GM19035 (cell line): ENCODE data around the gene ZNF441.
"Not testable (repeated sequence)": the region's sequence is repeated elsewhere in the genome, so short reads cannot be mapped to it uniquely, and the experiment has no call there.

Source experiments
- ATAC-seq: cut with Tn5 transposase; IDR thresholded peaks from one replicate; pipeline ENCODE4 v1.9.1; 2021; ENCODE audit not compliant: unreplicated experiment

Gene ZNF441

DNA sequence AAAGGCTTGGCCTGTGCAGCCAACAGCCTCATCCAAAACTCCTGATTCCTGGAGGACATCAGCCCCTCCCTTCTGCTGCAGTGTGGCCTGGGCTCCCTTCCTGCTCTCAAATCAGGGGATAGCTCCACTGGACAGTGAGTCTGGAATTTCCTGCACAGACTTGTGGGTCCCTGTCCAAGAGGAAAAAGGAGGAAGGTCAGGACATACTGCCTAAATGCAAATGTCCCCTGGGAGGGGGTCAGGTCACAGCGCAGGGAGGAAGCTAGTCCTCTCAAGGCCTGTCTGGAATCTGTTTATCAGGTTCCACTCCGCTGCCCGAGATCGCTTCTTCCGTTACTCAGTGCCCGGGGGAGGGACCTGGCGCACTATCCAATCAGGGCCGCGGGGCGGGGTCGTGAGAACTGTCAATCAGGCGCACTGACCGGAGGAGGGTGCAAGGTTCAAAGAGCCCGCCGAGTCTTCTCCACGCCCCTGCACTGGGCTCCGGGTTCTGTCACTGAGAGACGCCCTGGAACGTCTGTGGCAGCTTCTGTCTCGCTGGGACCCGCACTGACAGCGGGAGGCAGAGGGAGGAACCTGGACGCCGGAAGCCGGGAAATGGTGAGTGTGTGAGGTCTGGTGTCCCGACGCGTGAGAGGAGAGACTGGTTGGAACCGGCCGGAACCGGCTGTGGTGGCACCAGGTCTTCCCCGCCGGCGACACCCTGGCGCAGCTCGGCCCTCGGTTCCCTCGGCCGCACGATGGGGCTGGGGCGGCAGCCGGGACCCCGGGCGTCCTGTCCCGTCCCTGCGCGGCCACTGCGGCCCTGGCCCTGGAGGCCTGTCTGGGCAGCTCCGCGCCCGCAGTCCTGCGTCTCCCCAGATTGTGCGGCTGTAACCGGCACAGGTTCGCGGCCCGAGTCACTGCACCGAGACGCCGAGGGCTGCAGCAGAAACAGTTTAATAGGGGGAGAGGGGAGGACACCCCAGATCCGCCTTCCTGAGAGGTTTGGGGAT, at the start of gene ZNF441:
ZNF441 (plus strand) TSS at position 404 of the 995 bp plus-strand sequence; CDS start at position 598, 194 bp downstream.
- ATAC-seq, result peak; percentile 94

GRCh38 chr19:11721681-11722080, 45.1 kb upstream of the ZNF441 start:
- no peak for ATAC-seq

DNA sequence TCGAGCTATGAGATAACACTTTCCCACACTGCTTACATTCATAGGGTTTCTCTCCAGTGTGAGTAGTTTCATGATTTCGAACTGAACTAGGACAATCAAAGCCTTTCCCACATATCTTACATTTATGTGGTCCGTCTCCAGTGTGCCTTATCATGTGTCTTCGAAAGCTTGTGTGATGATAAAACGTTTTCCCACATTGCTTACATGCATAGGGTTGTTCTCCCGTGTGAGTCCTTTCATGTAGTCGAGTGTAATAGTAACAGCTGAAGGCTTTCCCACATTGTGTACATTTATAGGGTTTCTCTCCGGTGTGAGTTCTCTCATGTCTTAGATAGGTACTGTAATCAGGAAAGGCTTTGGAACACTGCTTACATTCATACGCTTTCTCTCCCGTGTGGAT, 44.4 kb upstream of the ZNF441 start:
- no peak for ATAC-seq

GRCh38 chr19:11729586-11729985, 37.2 kb upstream of the ZNF441 start:
- no peak for ATAC-seq

DNA sequence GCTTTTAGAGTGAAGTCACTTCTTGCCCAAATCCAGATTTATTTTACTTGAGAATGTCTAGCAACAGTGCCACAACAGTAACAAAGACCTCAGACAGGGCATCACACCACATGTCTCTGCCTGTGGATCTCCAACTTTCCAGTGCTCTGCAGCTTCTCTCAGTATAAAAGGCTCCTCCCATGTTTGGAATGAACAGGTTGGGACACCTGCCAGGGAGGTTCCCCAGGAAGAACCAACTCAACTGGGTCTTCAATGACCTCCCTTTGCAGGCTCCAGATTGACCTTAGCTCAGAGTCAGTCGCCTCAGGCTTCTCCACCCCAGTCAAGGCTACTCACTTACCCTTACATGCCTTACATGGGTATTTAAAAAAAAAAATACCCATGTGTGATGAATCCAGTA, 31.4 kb upstream of the ZNF441 start:
- ATAC-seq, result no peak

- ATAC-seq, result no peak
Observed at GRCh38 chr19:11736696-11737095, 30.1 kb upstream of the ZNF441 start.

- ATAC-seq, result peak; percentile 39
Observed at GRCh38 chr19:11737964-11738745, 28.6 kb upstream of the ZNF441 start.

GRCh38 chr19:11738746-11739620, 27.8 kb upstream of the ZNF441 start, which contains the start of gene ZNF823:
ZNF823 (minus strand) TSS chr19:11738946; CDS start chr19:11738819, 127 bp downstream.
- ATAC-seq, result peak; percentile 91

DNA sequence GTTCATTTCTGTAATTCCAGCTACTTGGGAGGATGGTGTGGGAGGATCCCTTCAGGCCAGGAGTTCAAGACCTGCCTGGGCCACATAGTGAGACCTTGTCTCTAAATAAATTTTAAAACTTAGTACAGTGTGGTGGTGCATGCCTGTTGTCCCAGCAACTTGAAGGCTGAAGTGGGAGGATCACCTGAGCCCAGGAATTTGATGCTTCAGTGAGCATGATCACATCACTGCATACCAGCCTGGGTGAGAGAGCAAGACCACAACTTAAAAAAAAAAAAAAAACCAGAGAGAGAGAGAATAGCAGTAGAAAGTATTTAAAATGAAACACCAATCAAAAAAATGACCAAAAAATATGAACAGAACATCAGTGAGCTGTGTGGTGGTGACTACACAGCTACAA, 20.9 kb upstream of the ZNF441 start:
- ATAC-seq, result no peak

DNA sequence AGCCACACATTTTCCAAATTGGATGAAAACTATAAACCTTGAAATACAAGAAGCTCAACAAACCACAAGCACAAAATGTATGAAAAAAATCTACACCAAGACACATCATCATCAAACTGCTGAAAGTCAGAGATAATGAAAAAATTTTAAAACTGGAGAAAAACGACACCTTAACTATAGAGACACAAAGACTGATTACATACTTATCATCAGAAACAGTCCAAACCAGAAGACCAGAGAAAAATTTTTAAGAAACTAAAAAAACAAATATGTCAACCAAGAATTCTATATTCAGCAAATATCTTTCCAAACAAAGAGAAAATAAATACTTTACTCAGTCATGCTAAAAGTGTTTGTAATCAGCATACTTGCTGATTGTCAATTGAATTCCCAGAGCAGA, 19.5 kb upstream of the ZNF441 start:
- ATAC-seq, result no peak

GRCh38 chr19:11749751-11750150, 17.0 kb upstream of the ZNF441 start:
- no peak for ATAC-seq

DNA sequence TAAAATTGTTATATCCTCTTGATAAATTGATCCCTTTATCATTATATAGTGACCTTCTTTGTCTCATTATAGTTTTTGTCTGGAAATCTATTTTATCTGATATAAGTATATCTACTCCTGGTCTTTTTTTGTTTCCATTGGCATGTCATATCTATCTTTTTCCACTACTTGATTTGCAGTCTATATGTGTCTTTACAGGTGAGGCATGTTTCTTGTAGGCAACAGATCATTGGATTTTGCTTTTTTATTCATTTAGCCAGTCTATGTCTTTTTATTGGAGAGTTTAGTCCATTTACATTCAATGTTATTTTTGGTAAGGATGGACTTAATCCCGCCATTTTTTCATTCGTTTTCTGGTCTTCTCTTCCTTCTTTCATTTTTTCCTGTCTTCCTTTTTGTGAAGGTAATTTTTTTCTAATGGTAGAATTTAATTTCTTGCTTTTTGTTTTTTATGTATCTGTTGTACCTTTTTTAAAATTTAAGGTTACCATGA, 14.5 kb upstream of the ZNF441 start:
- no peak for ATAC-seq

DNA sequence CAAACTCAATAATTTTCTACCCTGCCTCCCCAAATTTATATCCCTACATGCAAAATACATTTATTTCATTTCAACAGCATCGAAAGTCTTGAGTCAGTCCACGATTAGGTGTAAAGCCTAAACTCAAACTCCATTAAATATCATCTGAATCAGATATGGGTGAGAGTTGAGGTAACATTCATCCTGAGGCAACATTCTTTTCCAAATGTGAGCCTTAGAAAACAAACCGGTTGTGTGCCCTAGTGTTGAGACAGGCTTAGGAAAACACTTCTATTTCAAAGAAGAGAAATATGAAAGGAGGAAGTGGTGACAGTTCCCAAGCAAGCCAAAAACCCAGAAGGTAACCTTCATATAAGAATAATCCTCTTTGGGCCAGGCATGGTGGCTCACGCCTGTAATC, 12.1 kb upstream of the ZNF441 start:
- no peak for ATAC-seq

GRCh38 chr19:11756965-11757364, 9.8 kb upstream of the ZNF441 start:
- ATAC-seq, result no peak

GRCh38 chr19:11759805-11760204, 7.0 kb upstream of the ZNF441 start:
- no peak for ATAC-seq

GRCh38 chr19:11763117-11763516, 3.7 kb upstream of the ZNF441 start:
- no peak for ATAC-seq

DNA sequence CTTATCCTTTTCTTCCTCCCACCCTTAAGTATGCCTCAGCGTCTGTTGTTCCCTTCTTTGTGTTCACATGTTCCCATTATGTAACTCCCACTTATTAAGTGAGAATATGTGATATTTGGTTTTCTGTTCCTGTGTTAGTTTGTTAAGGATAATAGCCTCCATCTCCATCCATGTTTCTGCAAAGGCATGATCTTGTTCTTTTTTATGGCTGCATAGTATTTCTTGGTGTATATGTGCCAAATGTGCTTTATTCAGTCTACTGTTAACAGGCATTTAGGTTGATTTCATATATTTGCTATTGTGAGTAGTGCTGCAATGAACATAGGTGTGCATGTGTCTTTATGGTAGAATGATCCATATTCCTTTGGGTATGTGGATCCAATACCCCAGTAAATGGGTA, 3.2 kb upstream of the ZNF441 start:
- no peak for ATAC-seq

DNA sequence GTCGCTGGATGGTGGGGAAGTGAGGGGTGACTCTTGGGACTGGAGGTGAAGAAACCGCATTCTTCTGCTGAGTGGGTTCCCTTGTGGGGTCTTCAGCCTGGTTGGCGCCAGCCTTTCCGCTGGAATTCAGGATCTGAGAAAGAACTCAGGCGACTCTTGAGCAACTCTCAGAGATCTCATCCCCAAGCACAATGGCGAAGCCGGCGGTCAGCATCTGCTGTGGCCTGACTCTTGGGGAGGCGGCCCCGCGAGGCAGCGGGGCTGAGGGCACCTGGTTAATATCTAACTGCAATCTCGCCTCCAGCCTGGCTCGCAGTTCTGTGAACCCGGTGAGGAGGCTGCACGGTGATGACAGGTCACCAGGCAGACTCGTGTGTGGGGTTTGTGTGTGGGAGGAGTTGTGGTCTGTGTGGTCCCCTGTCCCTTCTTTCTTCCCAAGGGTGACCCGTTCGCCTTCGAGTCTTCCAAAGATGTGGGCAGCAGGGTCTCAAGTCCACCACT, 883 bp downstream of the ZNF441 start:
- no peak for ATAC-seq

DNA sequence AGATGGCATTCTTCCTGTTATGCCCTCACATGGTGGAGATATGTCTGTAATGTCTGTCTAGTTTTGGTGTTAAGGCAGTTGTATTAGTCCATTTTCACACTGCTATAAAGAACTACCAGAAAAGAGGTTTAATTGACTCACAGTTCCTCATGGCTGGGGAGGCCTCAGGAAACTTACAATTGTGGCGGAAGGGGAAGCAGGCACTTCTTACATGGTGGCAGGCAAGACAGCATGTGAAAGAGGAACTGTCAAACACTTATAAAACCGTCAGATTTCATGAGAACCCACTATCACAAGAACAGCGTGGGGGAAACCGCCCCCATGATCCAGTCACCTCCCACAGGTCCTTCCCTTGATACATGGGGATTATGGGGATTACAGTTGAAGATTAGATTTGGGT, 3.2 kb downstream of the ZNF441 start:
- no peak for ATAC-seq

DNA sequence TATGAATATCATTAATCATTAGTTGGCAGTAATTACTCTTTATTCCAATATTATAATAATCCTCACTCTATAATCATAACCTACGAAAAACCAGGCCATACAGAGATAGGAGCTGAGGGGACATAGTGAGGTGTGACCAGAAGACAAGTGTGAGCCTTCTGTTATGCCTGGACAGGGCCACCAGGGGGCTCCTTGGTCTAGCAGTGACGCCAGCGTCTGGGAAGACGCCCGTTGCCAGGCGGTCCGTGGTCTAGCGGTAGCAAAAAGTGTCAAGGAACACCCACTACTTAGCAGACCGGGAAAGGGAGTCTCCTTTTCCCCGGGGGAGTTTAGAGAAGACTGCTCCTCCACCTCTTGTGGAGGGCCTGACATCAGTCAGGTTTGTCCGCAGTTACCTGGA, 4.7 kb downstream of the ZNF441 start:
- ATAC-seq, result not testable (repeated sequence)
